ENCODE data around the gene CPNE5. TPM values are rescaled to one million over a fixed set of nuclear protein-coding genes. Genes with fewer than 3 reads are reported as not detected.

The CPNE5 gene
- total RNA-seq, 1 donor from 2014 or later: 0.58 TPM

DNA sequence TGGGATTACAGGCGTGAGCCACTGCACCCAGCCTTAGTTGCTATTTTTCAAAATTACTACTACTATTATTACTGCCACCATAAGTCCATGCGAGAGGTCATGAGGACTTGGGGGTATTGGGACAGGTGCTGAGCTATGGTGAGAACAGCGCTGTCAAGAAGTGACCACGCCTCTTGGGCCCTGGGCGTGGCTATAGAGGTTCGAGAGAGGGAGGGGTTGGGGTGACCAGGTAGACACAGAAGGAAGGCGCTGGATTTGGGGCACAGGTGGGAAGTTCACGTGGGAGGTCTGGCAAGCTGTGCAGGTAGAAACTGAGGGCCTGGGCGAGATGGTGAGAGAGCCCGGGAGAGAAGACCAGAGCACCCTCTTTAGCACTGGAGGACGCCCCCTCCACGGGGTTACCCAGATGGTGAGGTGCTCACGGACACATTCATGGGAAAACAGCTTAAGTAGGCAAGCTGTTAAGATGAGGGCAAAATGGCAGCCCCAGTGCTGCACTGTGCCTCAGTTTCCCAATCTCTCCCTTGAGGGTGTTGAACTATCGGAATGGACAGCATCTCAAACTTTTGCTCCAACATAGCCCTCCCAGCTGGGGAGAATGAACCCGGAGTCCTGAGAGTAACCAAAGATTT, 80.6 kb downstream of the CPNE5 start:
- TF ChIP-seq CTCF (conservative IDR thresholded peaks at IDR 0.05; ENCODE audit: low read depth, low read length): no peak
- no peak for DNase-seq (ENCODE audit: low read depth)
- H3K4me3 ChIP-seq (ENCODE audit: low read depth, low read length): no peak overlapping the region

GRCh38 chr6:36757943-36758508, 81.2 kb downstream of the CPNE5 start:
- H3K4me3 ChIP-seq (ENCODE audit: low read depth, low read length): no peak overlapping the region
- TF ChIP-seq CTCF (conservative IDR thresholded peaks at IDR 0.05; ENCODE audit: low read depth, low read length): no peak
- DNase-seq (ENCODE audit: low read depth): no peak

GRCh38 chr6:36757206-36757605, 82.0 kb downstream of the CPNE5 start:
- H3K4me3 ChIP-seq (ENCODE audit: low read depth, low read length): no peak overlapping the region
- DNase-seq (ENCODE audit: low read depth): no peak
- no peak for TF ChIP-seq CTCF (conservative IDR thresholded peaks at IDR 0.05; ENCODE audit: low read depth, low read length)

DNA sequence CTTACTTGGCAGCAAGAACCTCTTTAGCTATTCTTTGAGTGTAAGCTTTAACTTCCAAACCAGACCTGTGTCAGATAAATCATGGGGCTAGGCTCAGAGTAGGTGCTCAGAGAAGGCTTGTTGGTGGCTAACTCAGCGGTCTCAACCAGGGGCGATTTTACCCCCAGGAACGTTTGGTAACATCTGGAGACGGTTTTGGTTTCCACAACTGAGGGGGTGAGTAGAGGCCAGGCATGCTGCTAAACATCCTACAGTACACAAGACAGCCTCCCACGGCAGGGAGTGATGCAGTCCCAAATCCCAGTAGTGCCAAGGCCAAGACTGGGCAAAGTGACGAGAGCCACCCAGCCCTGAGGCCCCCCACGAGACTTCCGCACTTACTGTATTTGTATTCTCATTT, 82.5 kb downstream of the CPNE5 start:
- no peak overlapping the region for H3K4me3 ChIP-seq (ENCODE audit: low read depth, low read length)
- DNase-seq (ENCODE audit: low read depth): no peak
- TF ChIP-seq CTCF (conservative IDR thresholded peaks at IDR 0.05; ENCODE audit: low read depth, low read length): no peak

DNA sequence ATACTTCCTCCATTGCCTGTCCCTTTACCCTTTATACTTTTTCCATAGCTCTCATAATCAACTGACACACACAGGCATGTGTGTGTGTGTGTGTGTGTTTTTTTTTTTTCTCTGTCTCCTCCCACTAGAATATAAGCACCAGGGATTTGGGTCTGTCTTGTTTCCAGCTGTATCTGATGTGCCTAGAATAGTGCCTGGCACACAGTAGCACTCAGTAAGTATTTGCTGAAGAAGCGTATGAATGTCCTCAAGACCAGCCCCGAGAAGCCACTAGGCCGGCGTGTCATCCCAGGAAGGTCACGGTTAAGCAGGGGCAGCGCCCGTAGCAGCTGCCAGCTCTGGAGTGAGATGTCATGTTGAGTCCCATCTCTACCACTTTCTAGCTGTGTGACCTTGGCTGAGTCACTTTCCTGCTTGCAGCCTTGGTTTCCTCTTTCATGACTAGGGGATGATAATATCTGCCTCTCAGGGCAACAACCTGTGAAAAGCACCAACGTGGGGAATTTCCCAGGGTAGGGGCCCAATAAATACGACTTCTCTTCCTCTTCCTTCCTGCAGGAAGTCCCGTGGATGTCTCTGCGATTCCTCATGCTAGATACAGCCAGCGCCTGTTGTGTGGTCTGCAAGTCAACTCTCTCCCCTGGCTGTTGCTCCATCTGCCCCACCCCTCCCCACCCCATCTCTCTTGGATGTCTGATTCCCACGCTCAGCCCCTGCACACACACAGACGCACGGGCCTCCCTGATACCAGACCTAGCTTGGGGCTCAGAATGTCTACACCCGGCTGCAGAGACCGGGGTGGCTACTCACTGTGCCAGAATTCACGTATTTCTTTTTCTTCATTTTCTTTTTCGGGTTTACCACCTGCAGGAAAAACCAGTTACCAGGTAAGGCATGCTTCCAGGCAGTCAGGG, 83.6 kb downstream of the CPNE5 start:
- no peak for DNase-seq (ENCODE audit: low read depth)
- no peak overlapping the region for H3K4me3 ChIP-seq (ENCODE audit: low read depth, low read length)

More for the DNA sequence above, 83.6 kb downstream of the CPNE5 start:
- no peak for TF ChIP-seq CTCF (conservative IDR thresholded peaks at IDR 0.05; ENCODE audit: low read depth, low read length)

All from epithelial cell of proximal tubule (primary cell).